K562 treated with DMSO at 1 percent for 4 hours (cell line): ENCODE results near the gene RPL38. TPM values are rescaled to one million over a fixed set of nuclear protein-coding genes. Genes with fewer than 3 reads are reported as not detected.

Experiments used
- total RNA-seq: library from RNA; unstranded; fragments of 300-600 nt; gene quantifications from 2 replicates; pipeline ENCODE4 v1.2.3, GENCODE V29; 2022; ENCODE audit not compliant: insufficient read depth

RPL38 gene
- total RNA-seq = 2,000 and 2,045 TPM in 2 replicates

GRCh38 chr17:74203439-74204240 is at the start of gene RPL38:
Gene RPL38, plus strand, starts transcription at chr17:74203678. Its CDS starts 278 bp downstream, at chr17:74203956.

GRCh38 chr17:74212913-74213791 is 9.7 kb downstream of the RPL38 start, which contains the start of gene TTYH2:
Gene TTYH2, plus strand, starts transcription at chr17:74213571. Its CDS starts 17 bp downstream, at chr17:74213588.

Other genes starting within 250 kb of the RPL38 start
- 1.2 and 1.3 TPM in 2 replicates for gene TTYH2, start 9.9 kb downstream of the RPL38 start, total RNA-seq
- not detected in 2 replicates for gene DNAI2, start 70.6 kb downstream of the RPL38 start, total RNA-seq
- gene KIF19, start 122.5 kb downstream of the RPL38 start, total RNA-seq = not detected in 2 replicates
- gene BTBD17, start 158.2 kb downstream of the RPL38 start, total RNA-seq = not detected in 2 replicates
- gene GPR142, start 163.8 kb downstream of the RPL38 start, total RNA-seq = not detected in 2 replicates
- gene GPRC5C, start 228.4 kb downstream of the RPL38 start, total RNA-seq = 6.6 and 15.4 TPM in 2 replicates